Measurements from ENCODE around the gene DBI. TPM values are rescaled to one million over a fixed set of nuclear protein-coding genes. Genes with fewer than 3 reads are reported as not detected.

The DBI gene
- total and polyA plus RNA-seq, 2 donors from 2014 or later: 135 to 1,066 TPM

DNA sequence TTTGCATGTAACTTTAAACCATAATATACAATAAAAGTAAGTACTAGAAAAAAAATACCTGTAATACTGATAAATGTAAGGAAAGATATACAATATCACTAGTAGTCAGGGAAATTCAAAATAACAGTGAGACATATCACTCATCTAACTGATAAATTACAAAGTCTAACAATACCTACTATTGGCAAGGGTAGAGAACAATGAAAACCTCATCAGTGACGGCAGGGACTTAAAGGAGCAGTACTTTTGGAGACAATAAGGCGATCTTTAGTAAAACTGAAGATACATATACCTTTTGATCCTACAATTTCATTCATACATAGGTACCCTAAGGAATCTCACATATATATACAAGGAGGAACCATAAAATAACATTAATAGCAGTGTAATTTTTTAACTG is 25.1 kb upstream of the DBI start:
- intact Hi-C loops (cut with DNase I): no loop called here
- TF ChIP-seq, protein P1, sequence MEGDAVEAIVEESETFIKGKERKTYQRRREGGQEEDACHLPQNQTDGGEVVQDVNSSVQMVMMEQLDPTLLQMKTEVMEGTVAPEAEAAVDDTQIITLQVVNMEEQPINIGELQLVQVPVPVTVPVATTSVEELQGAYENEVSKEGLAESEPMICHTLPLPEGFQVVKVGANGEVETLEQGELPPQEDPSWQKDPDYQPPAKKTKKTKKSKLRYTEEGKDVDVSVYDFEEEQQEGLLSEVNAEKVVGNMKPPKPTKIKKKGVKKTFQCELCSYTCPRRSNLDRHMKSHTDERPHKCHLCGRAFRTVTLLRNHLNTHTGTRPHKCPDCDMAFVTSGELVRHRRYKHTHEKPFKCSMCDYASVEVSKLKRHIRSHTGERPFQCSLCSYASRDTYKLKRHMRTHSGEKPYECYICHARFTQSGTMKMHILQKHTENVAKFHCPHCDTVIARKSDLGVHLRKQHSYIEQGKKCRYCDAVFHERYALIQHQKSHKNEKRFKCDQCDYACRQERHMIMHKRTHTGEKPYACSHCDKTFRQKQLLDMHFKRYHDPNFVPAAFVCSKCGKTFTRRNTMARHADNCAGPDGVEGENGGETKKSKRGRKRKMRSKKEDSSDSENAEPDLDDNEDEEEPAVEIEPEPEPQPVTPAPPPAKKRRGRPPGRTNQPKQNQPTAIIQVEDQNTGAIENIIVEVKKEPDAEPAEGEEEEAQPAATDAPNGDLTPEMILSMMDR (IDR thresholded peaks at IDR 0.05; ENCODE audit: borderline replicate concordance, extremely low read depth, insufficient read depth): no peak
- FAIRE-seq: no peak

DNA sequence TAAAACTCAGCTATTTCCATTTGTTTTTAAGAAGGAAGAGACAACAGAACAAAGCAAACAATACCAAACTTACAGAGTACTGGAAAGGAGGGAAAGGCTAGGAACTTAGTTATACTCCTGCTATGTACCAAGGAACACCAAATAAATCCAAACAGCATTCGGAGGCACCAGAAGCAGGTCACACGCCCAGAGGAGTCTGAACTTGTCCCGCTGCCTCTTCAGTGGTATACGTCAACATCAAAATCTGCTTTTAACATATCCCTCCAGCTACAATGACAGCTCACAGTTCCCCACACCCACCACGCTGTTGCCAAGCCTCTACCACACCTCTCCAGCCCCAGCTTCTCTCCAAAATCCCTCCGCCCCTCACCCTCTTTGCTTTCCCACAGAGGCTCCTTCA is 17.5 kb upstream of the DBI start:
- Histone ChIP-seq H3K9me3 (ENCODE audit: control insufficient read depth in 2 of 3, insufficient read depth in 1 of 3, low read length in 3 of 3) (no peaks in the 10 kb centered on the region), H3K36me3 (ENCODE audit: control insufficient read depth in 2 of 3, insufficient read depth in 3 of 3, low read length in 3 of 3) (no peaks in the 10 kb centered on the region), H3K9ac (ENCODE audit: low read length in 3 of 3) (no peak overlapping the region), H3K27ac (ENCODE audit: low read depth in 2 of 2, low read length in 2 of 2) (no peak overlapping the region), H3K27me3 (ENCODE audit: control insufficient read depth, insufficient read depth, low read length) (no peaks in the 10 kb centered on the region), H3K4me1 (ENCODE audit: control insufficient read depth in 2 of 3, insufficient read depth in 2 of 3, low read depth in 1 of 3, low read length in 3 of 3) (no peaks in the 10 kb centered on the region), H3K4me3 (ENCODE audit: low read length in 3 of 3) (no peak overlapping the region)
- intact Hi-C loops (cut with DNase I): no loop called here
- DNase-seq: no peak
- no peak for FAIRE-seq
- TF ChIP-seq, protein P1 (IDR thresholded peaks at IDR 0.05; ENCODE audit: borderline replicate concordance, extremely low read depth, insufficient read depth): no peak

More for the DNA sequence above, 25.1 kb upstream of the DBI start:
- no peak for DNase-seq
- H3K9me3 ChIP-seq (ENCODE audit: control insufficient read depth in 2 of 3, insufficient read depth in 1 of 3, low read length in 3 of 3): no peaks in the 10 kb centered on the region
- H3K4me1 ChIP-seq (ENCODE audit: control insufficient read depth in 2 of 3, insufficient read depth in 2 of 3, low read depth in 1 of 3, low read length in 3 of 3): no peaks in the 10 kb centered on the region
- H3K27ac ChIP-seq (ENCODE audit: low read depth in 2 of 2, low read length in 2 of 2): no peak overlapping the region
- no peaks in the 10 kb centered on the region for H3K36me3 ChIP-seq (ENCODE audit: control insufficient read depth in 2 of 3, insufficient read depth in 3 of 3, low read length in 3 of 3)
- no peaks in the 10 kb centered on the region for H3K27me3 ChIP-seq (ENCODE audit: control insufficient read depth, insufficient read depth, low read length)
- no peak overlapping the region for H3K4me3 ChIP-seq (ENCODE audit: low read length in 3 of 3)
- no peak overlapping the region for H3K9ac ChIP-seq (ENCODE audit: low read length in 3 of 3)

DNA sequence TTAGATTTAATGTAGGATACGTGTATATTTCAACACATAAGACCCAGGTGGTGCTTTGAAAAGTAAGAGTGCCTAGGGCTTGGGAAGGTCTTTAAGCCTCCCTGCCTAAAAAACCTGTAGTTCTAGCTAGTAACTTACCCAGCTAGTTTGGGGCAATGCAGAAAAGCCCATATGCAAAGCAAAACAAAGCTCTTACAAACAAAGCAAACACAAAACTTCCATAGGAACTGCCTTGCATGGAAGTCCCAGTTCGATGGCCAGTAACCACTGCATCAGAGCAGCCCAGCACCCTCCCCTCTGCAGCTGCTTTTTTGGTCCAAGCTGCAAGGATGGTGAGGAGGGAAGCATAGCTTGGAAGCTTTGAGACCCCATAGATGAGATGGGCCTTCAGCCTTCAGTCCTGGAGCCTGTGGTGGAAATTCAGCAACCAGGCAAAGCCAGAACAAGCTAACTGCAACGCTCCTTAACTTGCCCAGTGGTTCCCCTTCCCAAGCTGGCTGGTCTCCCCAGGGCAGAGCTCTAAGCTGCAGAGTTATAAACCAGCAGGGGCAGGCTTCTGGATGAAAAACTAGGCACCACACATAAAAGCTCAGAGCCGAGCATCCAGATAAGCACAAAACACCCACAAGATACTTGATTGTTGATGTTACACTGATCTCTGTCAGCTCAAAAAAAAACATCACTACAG is 16.3 kb upstream of the DBI start:
- H3K27me3 ChIP-seq (ENCODE audit: control insufficient read depth, insufficient read depth, low read length): no peaks in the 10 kb centered on the region
- no peaks in the 10 kb centered on the region for H3K4me1 ChIP-seq (ENCODE audit: control insufficient read depth in 2 of 3, insufficient read depth in 2 of 3, low read depth in 1 of 3, low read length in 3 of 3)
- no peak for DNase-seq
- no peak for FAIRE-seq
- no peak overlapping the region for H3K9ac ChIP-seq (ENCODE audit: low read length in 3 of 3)
- H3K36me3 ChIP-seq (ENCODE audit: control insufficient read depth in 2 of 3, insufficient read depth in 3 of 3, low read length in 3 of 3): no peaks in the 10 kb centered on the region
- no peaks in the 10 kb centered on the region for H3K9me3 ChIP-seq (ENCODE audit: control insufficient read depth in 2 of 3, insufficient read depth in 1 of 3, low read length in 3 of 3)
- TF ChIP-seq, protein P1 (IDR thresholded peaks at IDR 0.05; ENCODE audit: borderline replicate concordance, extremely low read depth, insufficient read depth): no peak
- no peak overlapping the region for H3K4me3 ChIP-seq (ENCODE audit: low read length in 3 of 3)
- intact Hi-C loops (cut with DNase I): no loop called here
- no peak overlapping the region for H3K27ac ChIP-seq (ENCODE audit: low read depth in 2 of 2, low read length in 2 of 2)

DNA sequence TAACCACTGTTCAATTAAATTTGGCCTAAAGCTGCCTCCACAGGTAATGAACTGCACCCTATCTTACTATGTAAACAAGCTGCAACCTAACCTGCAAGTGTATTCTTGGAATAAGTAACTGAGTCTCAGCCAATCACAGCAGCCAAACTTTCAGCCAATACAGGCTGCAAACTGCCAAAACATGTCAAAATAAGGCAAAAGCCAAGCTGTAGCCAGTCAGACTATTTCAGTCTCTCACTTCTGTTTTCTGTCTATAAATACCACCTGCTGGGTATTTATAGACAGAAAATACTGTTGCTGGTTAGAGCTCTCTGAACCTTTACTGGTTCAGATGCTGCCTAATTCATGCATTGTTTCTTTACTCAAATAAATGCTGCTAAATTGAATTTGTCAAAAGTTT is 14.4 kb upstream of the DBI start:
- Histone ChIP-seq H3K27ac (ENCODE audit: low read depth in 2 of 2, low read length in 2 of 2) (no peak overlapping the region), H3K4me1 (ENCODE audit: control insufficient read depth in 2 of 3, insufficient read depth in 2 of 3, low read depth in 1 of 3, low read length in 3 of 3) (no peaks in the 10 kb centered on the region), H3K36me3 (ENCODE audit: control insufficient read depth in 2 of 3, insufficient read depth in 3 of 3, low read length in 3 of 3) (no peaks in the 10 kb centered on the region), H3K27me3 (ENCODE audit: control insufficient read depth, insufficient read depth, low read length) (no peaks in the 10 kb centered on the region), H3K9me3 (ENCODE audit: control insufficient read depth in 2 of 3, insufficient read depth in 1 of 3, low read length in 3 of 3) (no peaks in the 10 kb centered on the region), H3K4me3 (ENCODE audit: low read length in 3 of 3) (no peak overlapping the region), H3K9ac (ENCODE audit: low read length in 3 of 3) (no peak overlapping the region)
- TF ChIP-seq, protein P1 (IDR thresholded peaks at IDR 0.05; ENCODE audit: borderline replicate concordance, extremely low read depth, insufficient read depth): no peak
- DNase-seq: no peak
- no peak for FAIRE-seq
- intact Hi-C loops (cut with DNase I): no loop called here

All from kidney (tissue), 14 donors.